Measurements from ENCODE around the gene SEZ6. TPM values are rescaled to one million over a fixed set of nuclear protein-coding genes. Genes with fewer than 3 reads are reported as not detected.

Gene SEZ6
- total RNA-seq, 2 experiments from 2014 or later, result 0.31 TPM; not detected in 1

GRCh38 chr17:29048440-29049368 is 42.9 kb upstream of the SEZ6 start:
- TF ChIP-seq CTCF (IDR thresholded peaks at IDR 0.05), result no peak
- Histone ChIP-seq H3K27ac (ENCODE audit: low read depth in 1 of 2, low read length in 2 of 2) (no peak overlapping the region), H3K36me3 (ENCODE audit: insufficient read depth, low read length) (no peaks in the 10 kb centered on the region), H3K4me3 (ENCODE audit: low read length) (no peak overlapping the region), H3K9me3 (ENCODE audit: control insufficient read depth in 1 of 2, insufficient read depth in 1 of 2, low read length in 2 of 2) (no peaks in the 10 kb centered on the region), H3K27me3 (ENCODE audit: control insufficient read depth in 1 of 2, insufficient read depth in 2 of 2, low read length in 2 of 2) (peaks cover 8 to 14% of the 10 kb centered on the region in 2 experiments), H3K4me1 (ENCODE audit: insufficient read depth, low read length) (no peaks in the 10 kb centered on the region)
- no peak overlapping the region for H3K27ac Mint-ChIP-seq
- ChIA-PET POLR2A (no interaction called here), CTCF (no interaction called here)
- H3K4me1 Mint-ChIP-seq (ENCODE audit: low read depth), result no peaks in the 10 kb centered on the region
- H3K9me3 Mint-ChIP-seq, result no peaks in the 10 kb centered on the region
- DNase-seq, result no peak
- intact Hi-C loops (cut with DNase I, micrococcal nuclease), result no loop called here
- ATAC-seq (ENCODE audit: poor library complexity), result no peak
- peaks cover 30% of the 10 kb centered on the region for H3K27me3 Mint-ChIP-seq
- no peak overlapping the region for H3K4me3 Mint-ChIP-seq
- H3K36me3 Mint-ChIP-seq (ENCODE audit: low read depth), result no peaks in the 10 kb centered on the region

GRCh38 chr17:29046473-29046839 is 40.6 kb upstream of the SEZ6 start:
- Histone ChIP-seq H3K27ac (ENCODE audit: low read depth in 1 of 2, low read length in 2 of 2) (no peak overlapping the region), H3K4me3 (ENCODE audit: low read length) (no peak overlapping the region), H3K36me3 (ENCODE audit: insufficient read depth, low read length) (no peaks in the 10 kb centered on the region), H3K27me3 (ENCODE audit: control insufficient read depth in 1 of 2, insufficient read depth in 2 of 2, low read length in 2 of 2) (peaks cover 12 to 14% of the 10 kb centered on the region in 2 experiments), H3K9me3 (ENCODE audit: control insufficient read depth in 1 of 2, insufficient read depth in 1 of 2, low read length in 2 of 2) (peaks cover 0 to 4% of the 10 kb centered on the region in 2 experiments), H3K4me1 (ENCODE audit: insufficient read depth, low read length) (peaks cover 8% of the 10 kb centered on the region)
- Mint-ChIP-seq H3K27me3 (peaks cover 39% of the 10 kb centered on the region), H3K9me3 (no peaks in the 10 kb centered on the region), H3K4me3 (no peak overlapping the region), H3K36me3 (ENCODE audit: low read depth) (no peaks in the 10 kb centered on the region), H3K27ac (no peak overlapping the region), H3K4me1 (ENCODE audit: low read depth) (no peaks in the 10 kb centered on the region)
- ATAC-seq (ENCODE audit: poor library complexity) (no peak), DNase-seq (no peak)
- no peak for TF ChIP-seq CTCF (IDR thresholded peaks at IDR 0.05)
- ChIA-PET POLR2A (no interaction called here), CTCF (no interaction called here)
- intact Hi-C loops (cut with DNase I, micrococcal nuclease), result no loop called here

DNA sequence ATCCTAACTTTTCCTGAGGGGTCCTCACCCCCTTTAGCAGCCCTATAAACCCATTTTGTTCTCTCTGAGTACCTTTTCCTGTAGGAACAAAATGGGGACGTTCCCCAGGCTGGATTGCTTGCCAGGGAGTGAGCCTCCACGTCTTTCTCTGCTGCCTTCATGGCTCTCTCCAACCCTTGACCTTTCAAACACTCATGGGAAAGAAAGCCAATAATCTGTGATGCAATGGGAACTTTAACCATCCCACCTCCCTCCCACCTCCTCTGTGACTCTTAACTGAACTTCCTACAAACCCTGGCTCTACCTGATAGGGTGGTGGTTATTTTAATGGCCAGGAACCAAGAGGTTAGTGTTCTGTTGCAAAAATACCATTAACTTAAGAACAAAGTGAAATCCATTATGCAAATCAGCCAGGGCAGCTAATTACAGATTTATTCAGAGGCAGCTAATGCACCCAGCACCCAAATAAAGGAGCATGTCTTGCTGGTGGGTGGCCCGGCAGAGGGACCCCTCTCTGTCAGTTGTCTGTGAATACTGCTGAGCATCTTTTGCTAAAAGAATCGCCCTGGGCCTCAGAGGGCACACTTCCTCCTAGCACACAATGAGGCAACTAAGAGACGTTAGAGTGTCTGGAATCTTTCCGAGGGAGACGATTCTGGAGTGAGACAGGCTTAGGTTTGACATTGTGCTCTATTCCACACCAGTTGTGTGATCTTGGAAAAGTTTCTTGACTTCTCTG is 40.1 kb upstream of the SEZ6 start:
- Histone ChIP-seq H3K4me3 (ENCODE audit: low read length) (no peak overlapping the region), H3K36me3 (ENCODE audit: insufficient read depth, low read length) (no peaks in the 10 kb centered on the region), H3K27ac (ENCODE audit: low read depth in 1 of 2, low read length in 2 of 2) (no peak overlapping the region), H3K9me3 (ENCODE audit: control insufficient read depth in 1 of 2, insufficient read depth in 1 of 2, low read length in 2 of 2) (peaks cover 0 to 4% of the 10 kb centered on the region in 2 experiments), H3K27me3 (ENCODE audit: control insufficient read depth in 1 of 2, insufficient read depth in 2 of 2, low read length in 2 of 2) (peaks cover 12 to 14% of the 10 kb centered on the region in 2 experiments), H3K4me1 (ENCODE audit: insufficient read depth, low read length) (peaks cover 8% of the 10 kb centered on the region)
- Mint-ChIP-seq H3K27me3 (peaks cover 41% of the 10 kb centered on the region), H3K36me3 (ENCODE audit: low read depth) (no peaks in the 10 kb centered on the region), H3K4me1 (ENCODE audit: low read depth) (no peaks in the 10 kb centered on the region), H3K4me3 (no peak overlapping the region), H3K9me3 (no peaks in the 10 kb centered on the region), H3K27ac (no peak overlapping the region)
- ATAC-seq (ENCODE audit: poor library complexity), result no peak
- no peak for DNase-seq
- CTCF ChIA-PET, result no interaction called here
- POLR2A ChIA-PET, result no interaction called here
- intact Hi-C loops (cut with DNase I, micrococcal nuclease), result no loop called here
- no peak for TF ChIP-seq CTCF (IDR thresholded peaks at IDR 0.05)

Data from CD4-positive, alpha-beta T cell (primary cell).